ENCODE data around the gene CIPC. TPM values are rescaled to one million over a fixed set of nuclear protein-coding genes. Genes with fewer than 3 reads are reported as not detected.

The CIPC gene
- total and polyA plus RNA-seq, 2 of the 13 experiments (the other 11 are each of a cell fraction or from before 2014, with no cell fraction given), result 7.6 to 13.9 TPM

GRCh38 chr14:77106666-77107065 lies 8.6 kb downstream of the CIPC start (continued):
- TF ChIP-seq PRDM15 (CRISPR knock-in tag; IDR thresholded peaks at IDR 0.05) (no peak), RFX5 (IDR thresholded peaks at IDR 0.05; ENCODE audit: low read depth, low read length) (no peak), FUBP1 (CRISPR knock-in tag; IDR thresholded peaks at IDR 0.05; ENCODE audit: borderline replicate concordance) (no peak), ZC3H13 (CRISPR knock-in tag; IDR thresholded peaks at IDR 0.05) (no peak), GTF2F1 (IDR thresholded peaks at IDR 0.05; ENCODE audit: low read length) (no peak), PAXIP1 (CRISPR knock-in tag; conservative IDR thresholded peaks at IDR 0.05) (no peak), ZNF839 (CRISPR knock-in tag; IDR thresholded peaks at IDR 0.05; ENCODE audit: borderline replicate concordance) (no peak), THAP8 (CRISPR knock-in tag; IDR thresholded peaks at IDR 0.05; ENCODE audit: borderline replicate concordance) (no peak), MXD4 (CRISPR knock-in tag; IDR thresholded peaks at IDR 0.05) (no peak), ZNF512 (CRISPR knock-in tag; IDR thresholded peaks at IDR 0.05) (no peak)
